ENCODE measurements around the gene STMN1. TPM values are rescaled to one million over a fixed set of nuclear protein-coding genes. Genes with fewer than 3 reads are reported as not detected.

Gene STMN1
- total and polyA plus RNA-seq, 9 of the 15 experiments (the other 6 are each of a cell fraction or from before 2014, with no cell fraction given) = 269 to 2,153 (median 595) TPM

GRCh38 chr1:25858906-25859789 lies 47.1 kb downstream of the STMN1 start, which contains the start of gene AUNIP (continued):
- TF ChIP-seq ZC3H4 (CRISPR knock-in tag; IDR thresholded peaks at IDR 0.05; ENCODE audit: borderline replicate concordance) = peak; percentile 68; the same call in 1 of the 2 replicates
- no peak for TF ChIP-seq GTF3C2 (IDR thresholded peaks at IDR 0.05; ENCODE audit: borderline replicate concordance, extremely low read depth, insufficient read length)
- peak; percentile 77; the same call in 1 of the 2 replicates for TF ChIP-seq MXI1 (IDR thresholded peaks at IDR 0.05; ENCODE audit: low read depth, low read length)
- no peak for TF ChIP-seq KAT8 (IDR thresholded peaks at IDR 0.05; ENCODE audit: low read depth)
- TF ChIP-seq ZNF609 (CRISPR knock-in tag; IDR thresholded peaks at IDR 0.05; ENCODE audit: borderline replicate concordance) = 0 out of 2 replicates have a peak, but pooled peaks have one; percentile 74
- no peak for TF ChIP-seq NUFIP1 (IDR thresholded peaks at IDR 0.05; ENCODE audit: partially characterized antibody)
- no peak for TF ChIP-seq HOXB6 (CRISPR knock-in tag; IDR thresholded peaks at IDR 0.05; ENCODE audit: borderline replicate concordance)
- TF ChIP-seq FOXA3 (CRISPR knock-in tag; conservative IDR thresholded peaks at IDR 0.05 in 1 of 2, IDR thresholded peaks at IDR 0.05 in 1 of 2) = peak in 1 of 2 experiments; percentile 74; a peak in 1 of 4 replicates
- TF ChIP-seq ZNF408 (CRISPR knock-in tag; IDR thresholded peaks at IDR 0.05; ENCODE audit: low read depth) = no peak
- TF ChIP-seq IRF9 (tag; IDR thresholded peaks at IDR 0.05) = no peak
- no peak for TF ChIP-seq RBM22 (IDR thresholded peaks at IDR 0.05; ENCODE audit: low read depth, low read length, poor library complexity, severe bottlenecking)
- no peak for TF ChIP-seq ZNF124 (CRISPR knock-in tag; IDR thresholded peaks at IDR 0.05)
- peak; percentile 91 for TF ChIP-seq POLR2B (IDR thresholded peaks at IDR 0.05; ENCODE audit: low read depth, partially characterized antibody)
- TF ChIP-seq ZNF79 (CRISPR knock-in tag; IDR thresholded peaks at IDR 0.05; ENCODE audit: low read depth) = no peak
